Stimulated activated CD4-positive, alpha-beta T cell treated with anti-CD3 and anti-CD28 coated beads, Interleukin-15, amount 100 ng/mL, for 24 hours (primary cell): ENCODE data around the gene MCAT.
A peak's percentile ranks its signal among the peaks of the same experiment; 100 is the strongest.

Experiments
- DNase-seq: peaks from one replicate; pipeline ENCODE4 v3.0.0-alpha.2; 2020

Gene MCAT, protein sequence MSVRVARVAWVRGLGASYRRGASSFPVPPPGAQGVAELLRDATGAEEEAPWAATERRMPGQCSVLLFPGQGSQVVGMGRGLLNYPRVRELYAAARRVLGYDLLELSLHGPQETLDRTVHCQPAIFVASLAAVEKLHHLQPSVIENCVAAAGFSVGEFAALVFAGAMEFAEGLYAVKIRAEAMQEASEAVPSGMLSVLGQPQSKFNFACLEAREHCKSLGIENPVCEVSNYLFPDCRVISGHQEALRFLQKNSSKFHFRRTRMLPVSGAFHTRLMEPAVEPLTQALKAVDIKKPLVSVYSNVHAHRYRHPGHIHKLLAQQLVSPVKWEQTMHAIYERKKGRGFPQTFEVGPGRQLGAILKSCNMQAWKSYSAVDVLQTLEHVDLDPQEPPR

GRCh38 chr22:43142880-43143562 lies at the start of gene MCAT:
Gene MCAT (minus strand): TSS chr22:43143398. CDS start chr22:43143348, 50 bp downstream.
- DNase-seq, result peak; percentile 89

GRCh38 chr22:43191831-43192230 lies 48.6 kb upstream of the MCAT start:
- no peak for DNase-seq

GRCh38 chr22:43188829-43189545 lies 45.8 kb upstream of the MCAT start:
- DNase-seq, result no peak

DNA sequence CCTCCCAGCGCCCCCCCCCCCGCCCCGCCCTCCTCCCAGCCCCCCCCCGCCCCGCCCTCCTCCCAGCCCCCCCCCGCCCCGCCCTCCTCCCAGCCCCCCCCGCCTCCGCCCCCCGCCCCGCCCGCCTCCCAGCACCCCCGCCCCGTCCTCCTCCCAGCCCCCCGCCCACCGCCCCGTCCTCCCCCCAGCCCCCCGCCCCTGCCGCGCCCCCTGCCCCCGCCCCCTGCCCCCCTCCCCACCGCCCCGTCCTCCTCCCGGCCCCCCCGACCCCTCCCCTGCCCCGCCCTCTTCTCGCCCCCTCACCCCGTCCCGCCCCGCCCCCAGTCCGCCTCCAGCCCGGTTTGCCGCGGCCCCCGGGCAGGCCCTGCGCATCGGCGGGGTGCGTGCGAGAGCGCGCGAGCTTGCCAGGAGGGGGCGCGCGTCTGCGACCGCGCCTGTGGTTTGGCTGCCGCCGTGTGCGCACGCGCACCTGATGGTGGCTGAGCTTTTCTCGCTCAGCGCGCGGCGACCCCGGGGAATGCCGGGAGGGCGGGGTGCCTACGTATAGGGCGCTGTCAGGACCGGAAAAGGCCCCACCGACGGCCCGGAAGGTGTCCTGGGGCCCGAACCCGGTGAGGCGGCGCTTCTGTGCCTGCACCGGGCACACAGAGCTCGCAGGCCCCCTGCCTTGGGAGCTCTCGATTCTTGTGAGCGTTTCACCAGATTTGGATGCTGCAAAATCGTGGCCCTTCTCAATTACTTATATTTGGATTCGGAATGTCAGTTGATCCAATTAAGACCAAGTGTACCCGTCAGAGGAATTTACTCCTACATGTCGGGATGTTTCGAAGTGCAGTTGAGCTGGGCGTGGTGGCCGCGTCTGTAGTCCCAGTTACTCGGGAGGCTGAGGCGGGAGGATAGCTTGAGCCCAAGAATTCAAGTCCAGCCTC lies 44.2 kb upstream of the MCAT start:
- DNase-seq, result peak; percentile 98

DNA sequence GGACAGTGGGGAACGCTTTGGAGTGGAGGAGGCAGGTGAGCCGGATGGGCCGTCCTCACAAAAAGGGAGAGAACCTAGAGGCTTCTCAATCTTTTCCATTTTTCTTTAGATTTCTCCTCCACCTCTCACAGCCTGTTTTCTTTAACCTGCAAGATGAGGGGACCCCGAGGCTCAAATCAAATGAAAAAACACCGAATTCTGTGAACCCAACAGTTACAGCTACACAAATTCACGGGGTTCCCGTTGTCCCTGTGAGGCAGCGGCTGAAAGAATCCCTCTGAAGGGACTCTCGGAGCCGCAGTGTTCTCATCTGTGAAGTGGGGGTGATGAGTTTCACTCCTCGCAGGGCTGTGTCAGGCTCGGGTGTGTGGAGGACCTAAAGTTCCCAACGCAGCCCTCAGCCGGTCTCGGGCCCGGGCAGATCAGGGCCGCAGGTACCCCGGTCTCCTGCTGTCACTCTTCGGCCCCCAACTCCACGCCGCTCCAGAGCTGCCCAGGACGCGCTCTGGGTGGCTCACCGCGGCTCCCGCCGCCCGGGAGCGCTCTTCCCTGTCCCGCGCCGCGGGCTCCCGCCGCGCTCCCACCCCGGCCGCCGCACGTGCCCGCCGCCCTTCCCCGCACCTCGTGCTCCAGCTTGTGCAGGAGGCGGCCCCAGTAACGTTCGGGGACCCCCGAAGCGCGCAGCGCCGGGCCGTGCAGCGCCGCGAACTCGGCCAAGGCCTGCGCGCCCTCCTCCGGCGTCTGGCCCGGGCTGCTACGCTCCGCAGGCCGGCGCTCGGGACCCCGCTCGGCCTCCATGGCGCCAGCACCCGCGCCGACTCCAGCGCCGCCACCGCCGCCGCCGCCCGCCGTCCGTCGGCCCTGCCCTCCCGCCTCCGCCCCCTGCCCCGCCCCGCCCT lies 43.3 kb upstream of the MCAT start, which contains the start of gene TTLL12:
TTLL12 (minus strand) TSS at position 863 of the 899 bp plus-strand sequence; CDS start at position 798, 65 bp downstream.
- DNase-seq, result peak; percentile 70

GRCh38 chr22:43185860-43186261 lies 42.7 kb upstream of the MCAT start:
- DNase-seq, result no peak

DNA sequence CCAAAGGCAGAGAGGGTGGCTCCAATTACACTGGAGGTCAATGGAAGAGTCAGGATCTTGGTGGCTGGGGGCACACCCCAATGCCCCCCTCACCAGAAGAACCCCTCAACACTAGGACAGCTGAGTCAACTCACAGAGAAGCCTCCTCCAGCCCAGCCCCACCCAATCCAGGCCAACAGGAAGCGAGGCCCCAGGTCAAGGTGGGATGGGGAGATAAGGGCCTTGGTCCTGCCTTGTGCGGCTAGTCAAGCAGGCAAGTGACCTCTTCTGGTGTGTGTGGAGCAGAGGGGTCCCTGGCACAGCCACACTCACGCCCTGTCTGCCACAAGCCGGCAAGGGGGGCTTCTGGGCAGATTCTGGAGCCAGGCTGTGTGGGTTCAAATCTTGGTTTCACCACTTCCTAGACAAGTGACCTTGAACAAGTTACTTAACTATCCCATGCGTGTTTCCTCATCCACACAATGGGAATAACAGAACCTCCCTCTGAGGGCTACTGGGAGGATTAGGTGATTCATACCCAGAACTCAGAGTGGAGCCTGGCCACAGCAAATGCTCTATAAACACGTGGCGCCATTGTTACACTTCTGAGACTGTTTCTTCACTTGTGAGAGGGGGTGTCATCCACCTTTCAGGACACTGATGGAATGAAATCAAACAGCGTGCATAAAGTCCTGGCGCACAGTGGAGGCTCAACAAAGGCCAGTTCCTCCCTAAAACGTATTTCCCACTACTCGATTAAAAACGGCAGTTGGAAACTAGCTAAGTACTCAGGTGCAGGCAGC lies 40.5 kb upstream of the MCAT start:
- DNase-seq, result no peak

DNA sequence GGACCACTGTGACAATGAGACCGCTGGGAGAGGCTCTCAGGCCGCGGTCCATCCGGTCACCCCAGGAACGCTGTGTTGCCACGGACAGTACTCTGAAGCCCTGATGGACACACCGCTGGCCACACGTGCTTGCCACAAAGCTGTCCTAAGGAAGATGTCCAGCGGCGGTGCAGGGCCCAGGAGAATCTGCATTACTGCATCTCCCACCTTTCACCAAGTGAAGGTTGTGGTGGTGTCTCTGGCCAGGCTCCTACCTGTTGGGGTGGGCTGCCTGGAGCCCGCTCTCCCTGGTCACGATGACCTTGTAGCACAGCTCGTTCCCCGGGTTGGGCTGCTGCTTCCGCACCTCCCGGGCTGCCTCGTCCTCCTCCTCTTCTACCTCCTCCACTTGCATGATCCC lies 39.5 kb upstream of the MCAT start:
- no peak for DNase-seq

GRCh38 chr22:43182118-43182517 lies 38.9 kb upstream of the MCAT start:
- no peak for DNase-seq

DNA sequence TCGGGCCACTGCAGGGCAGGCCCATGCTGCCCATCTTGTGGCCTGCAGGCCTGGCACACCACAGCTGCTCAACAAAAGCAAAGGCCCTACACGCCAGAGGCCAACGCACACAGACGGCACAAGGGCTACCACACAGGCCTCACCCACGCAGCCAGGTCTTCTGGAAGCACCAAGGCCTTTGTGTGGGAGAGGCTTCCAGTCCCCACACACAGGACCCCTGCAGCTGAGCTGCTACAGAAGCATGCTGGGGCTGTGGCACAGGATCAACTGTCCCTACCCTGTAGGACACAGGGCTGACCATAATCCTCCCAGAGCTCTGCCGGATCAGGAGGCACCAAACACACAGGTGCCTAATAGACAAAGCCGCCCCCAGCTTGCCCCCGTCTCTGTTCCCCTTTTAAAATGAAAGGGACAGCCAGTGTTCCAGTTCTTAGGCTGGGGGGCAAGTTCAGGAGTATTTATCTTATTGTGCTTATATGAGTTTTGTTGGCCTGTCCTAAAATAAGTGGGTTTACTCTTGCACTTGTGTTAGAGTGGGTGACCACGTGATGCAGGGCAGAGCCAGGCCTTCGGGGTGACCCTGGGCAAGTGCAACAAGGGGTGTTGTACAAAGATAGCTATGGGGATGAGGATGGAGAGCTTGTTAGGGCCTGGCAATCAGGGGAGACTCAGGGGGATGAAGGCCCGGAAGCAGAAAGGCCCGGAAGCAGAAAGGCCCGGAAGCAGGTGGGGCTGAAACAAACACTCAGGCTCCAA lies 38.3 kb upstream of the MCAT start:
- DNase-seq, result no peak

DNA sequence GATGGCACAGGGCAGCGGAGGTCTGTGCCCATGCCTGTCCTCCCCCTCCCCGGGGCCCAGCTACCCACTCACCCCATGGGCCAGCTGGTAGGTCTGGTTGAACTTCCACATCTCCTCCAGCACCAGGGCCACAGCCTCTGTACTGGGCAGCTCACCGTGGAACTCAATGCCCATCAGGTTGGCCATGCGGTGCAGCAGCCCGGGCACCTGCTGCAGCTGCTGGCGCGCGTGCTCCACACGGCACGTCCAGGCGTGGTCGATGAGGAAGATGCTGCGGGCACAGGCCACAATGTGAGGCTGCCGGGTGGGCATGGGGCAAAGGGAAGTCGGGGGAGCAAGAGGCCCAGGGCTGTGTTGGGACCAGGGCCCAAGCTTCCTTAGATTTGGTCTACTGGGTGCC lies 37.5 kb upstream of the MCAT start:
- DNase-seq, result no peak

DNA sequence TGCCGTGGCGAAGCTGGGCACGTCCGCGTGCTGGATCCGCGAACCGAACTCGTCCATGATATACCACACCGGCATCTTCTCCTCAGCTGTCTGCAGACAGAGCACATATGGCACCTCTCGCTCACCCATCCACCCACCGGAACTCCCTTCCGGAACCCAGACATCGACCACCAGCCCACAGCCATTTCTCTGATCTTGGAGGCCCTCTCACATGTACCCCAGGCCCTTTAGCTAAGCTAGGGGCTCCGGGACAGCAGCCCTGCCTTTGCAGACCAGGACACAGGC lies 36.7 kb upstream of the MCAT start:
- DNase-seq, result no peak

DNA sequence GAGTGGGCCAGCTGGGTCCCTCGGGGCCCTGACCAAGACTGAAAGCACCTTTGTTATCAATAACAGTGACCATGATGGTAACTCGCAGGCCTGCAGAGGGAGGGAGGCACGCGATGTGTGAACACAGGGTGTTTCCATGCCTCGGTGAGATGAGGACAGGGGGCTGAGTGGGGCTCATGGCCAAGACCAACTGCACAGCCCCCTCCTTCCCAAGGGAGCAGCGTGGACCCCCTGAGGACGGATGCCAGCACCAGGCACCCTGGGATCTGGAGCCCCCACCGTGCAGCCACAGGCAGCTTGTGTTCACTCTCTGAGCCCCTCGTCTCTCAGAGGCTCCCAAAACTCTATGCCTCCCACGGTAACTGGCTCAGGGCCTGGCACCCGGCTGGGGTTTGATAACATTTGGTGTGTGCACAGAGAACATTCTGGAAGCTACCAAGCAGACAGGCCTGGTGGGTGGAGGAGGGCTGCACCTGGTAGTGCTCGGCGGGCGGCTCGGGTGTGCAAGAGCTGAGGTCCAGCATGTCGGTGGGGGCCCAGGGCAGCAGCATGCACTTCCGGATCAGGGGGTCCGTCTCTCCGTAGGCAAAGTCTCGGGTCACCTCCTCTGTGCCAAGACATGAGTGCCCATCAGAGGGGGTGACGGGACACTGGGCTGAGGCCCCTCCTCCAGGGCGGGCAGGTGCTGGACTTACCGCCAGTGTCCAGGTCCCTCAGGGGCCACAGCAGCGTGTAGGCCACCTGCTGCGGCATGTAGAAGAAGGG lies 36.1 kb upstream of the MCAT start:
- DNase-seq, result no peak

DNA sequence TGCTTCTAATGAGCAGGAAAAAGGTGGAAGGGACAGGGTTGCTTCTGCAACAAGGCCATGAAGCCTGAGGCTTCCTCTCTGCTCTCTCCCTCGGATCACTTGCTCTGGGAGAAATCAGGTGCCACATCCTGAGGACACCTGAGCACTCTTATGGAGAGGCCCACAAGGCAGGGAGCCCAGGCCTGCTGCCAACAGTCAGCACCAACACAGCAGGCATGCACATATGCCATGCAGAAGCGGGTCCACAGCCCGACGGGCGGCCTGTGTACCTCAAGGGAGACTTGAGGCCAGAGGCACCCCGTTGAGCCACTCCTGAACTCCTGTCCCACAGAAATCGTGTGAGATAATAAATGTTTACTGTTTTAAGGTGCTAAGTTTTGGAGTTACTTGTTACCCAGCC lies 34.3 kb upstream of the MCAT start:
- no peak for DNase-seq

DNA sequence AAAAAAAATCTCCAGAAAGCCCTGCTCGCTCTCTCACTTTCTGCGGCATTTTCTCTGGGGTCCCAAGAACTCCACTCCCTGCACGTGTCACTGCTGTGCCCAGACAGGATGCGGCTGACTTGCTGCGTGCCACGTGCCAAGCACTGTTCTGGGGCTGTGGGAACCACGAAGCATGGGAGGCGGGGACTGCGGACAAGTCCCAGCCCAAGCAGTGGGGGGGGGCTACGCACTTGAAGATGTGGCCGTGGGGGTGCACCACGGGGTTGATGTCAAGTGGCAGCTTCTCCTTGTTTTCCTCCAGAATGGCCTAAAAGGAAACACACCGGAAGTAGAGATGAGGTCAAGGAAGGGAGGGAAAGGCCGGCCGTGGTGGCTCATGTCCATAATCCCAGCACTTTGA lies 32.9 kb upstream of the MCAT start:
- no peak for DNase-seq

- no peak for DNase-seq
Measured at GRCh38 chr22:43174941-43175531, 31.8 kb upstream of the MCAT start.

DNA sequence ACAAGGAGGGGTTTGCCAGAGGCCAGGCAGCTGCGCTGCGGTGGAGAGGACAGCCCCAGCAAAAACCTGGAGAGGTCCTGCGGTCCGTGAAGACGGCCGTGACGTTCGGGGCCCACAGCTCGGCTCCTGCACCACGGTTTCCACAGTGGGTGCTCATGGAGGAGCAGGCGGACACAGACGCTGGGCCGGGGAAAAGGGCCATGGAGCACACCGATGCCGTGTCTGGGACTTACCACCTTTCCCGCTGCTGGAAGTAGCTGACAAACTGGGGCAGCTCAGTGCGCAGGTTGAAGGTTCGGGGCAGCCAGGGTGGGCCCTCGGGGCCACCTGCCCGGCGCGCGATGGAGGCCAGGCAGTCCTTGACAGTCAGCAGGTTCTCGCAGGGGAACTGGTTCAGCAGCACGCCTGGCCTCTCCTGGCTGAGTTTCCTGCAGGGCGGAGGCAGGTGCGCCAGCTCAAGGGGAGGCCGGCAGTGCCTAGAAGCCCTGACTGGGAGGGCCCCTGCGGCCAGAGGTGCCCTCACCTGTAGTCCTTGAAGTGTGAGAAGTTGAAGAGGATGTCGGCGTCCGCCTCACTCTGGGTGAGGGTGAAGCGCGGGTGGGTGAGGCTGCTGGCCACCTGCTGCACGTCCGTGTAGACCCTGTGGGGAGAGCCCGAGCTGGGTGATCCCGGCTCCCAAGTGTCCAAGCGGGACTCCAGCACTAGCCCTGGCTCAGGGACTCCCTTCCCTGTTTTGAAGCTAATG lies 30.9 kb upstream of the MCAT start:
- DNase-seq, result no peak

DNA sequence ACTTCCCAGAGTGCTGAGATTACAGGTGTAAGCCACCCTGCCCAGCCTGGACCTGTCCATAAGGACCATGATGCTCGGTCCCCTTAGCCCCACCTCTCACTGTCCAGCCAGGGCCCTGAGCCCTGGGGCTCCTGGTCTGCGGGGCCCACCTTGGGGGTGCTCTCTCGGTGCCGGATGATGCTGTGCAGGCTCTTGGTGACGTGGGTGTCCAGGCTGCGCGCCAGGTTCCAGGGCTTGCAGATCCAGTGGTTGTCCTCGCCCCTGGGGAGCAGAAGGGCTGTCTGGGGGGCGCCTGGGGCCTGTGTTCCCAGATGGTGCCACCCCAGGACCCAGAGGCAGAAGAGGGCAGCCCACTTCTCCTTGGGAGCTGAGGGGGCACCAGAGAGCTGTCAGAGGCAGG lies 30.4 kb upstream of the MCAT start:
- DNase-seq, result no peak
